H9 (cell line): Measurements from ENCODE around the gene PLEKHO1. TPM values are rescaled to one million over a fixed set of nuclear protein-coding genes. Genes with fewer than 3 reads are reported as not detected.

Experiments
- DNase-seq: peaks from one replicate; pipeline ENCODE4 v3.0.0-alpha.2; 2017
- H2AFZ ChIP-seq: one replicate; pipeline ENCODE4 v1.6.1; 2013; ENCODE audit warnings: mild to moderate bottlenecking, low read length, control low read depth, moderate library complexity
- H2AK5ac ChIP-seq: 2 replicates; pipeline ENCODE4 v1.6.1; 2013; ENCODE audit warnings: low read length, control low read depth, mixed read lengths; ENCODE audit not compliant: insufficient read length
- H2BK120ac ChIP-seq: one replicate; pipeline ENCODE4 v1.6.1; 2013; ENCODE audit warnings: low read depth, mild to moderate bottlenecking, low read length, control low read depth, inconsistent platforms; ENCODE audit not compliant: poor library complexity, severe bottlenecking
- H2BK12ac ChIP-seq: 2 replicates; pipeline ENCODE4 v1.6.1; 2013; ENCODE audit warnings: low read length, control low read depth, mixed read lengths, low read depth; ENCODE audit not compliant: insufficient read length
- H2BK15ac ChIP-seq: 2 replicates; pipeline ENCODE4 v1.6.1; 2013; ENCODE audit warnings: low read depth, low read length, control low read depth
- H2BK20ac ChIP-seq: one replicate; pipeline ENCODE4 v1.6.1; 2013; ENCODE audit warnings: low read depth, mild to moderate bottlenecking, low read length, control low read depth, inconsistent platforms; ENCODE audit not compliant: poor library complexity, severe bottlenecking
- H2BK5ac ChIP-seq: 2 replicates; pipeline ENCODE4 v1.6.1; 2013; ENCODE audit warnings: low read length, control low read depth, mixed read lengths; ENCODE audit not compliant: insufficient read length
- H3K14ac ChIP-seq: 2 replicates; pipeline ENCODE4 v1.6.1; 2013; ENCODE audit warnings: low read length, control low read depth; ENCODE audit not compliant: insufficient read depth
- H3K18ac ChIP-seq: 2 replicates; pipeline ENCODE4 v1.6.1; 2013; ENCODE audit warnings: low read depth, mild to moderate bottlenecking, mixed read lengths, low read length, control low read depth; ENCODE audit not compliant: insufficient read length
- H3K23ac ChIP-seq: 2 replicates; pipeline ENCODE4 v1.6.1; 2013; ENCODE audit warnings: low read length, control low read depth, mixed read lengths, low read depth; ENCODE audit not compliant: insufficient read length
- H3K23me2 ChIP-seq: 2 replicates; pipeline ENCODE4 v1.6.1; 2013; ENCODE audit warnings: low read depth, mild to moderate bottlenecking, mixed read lengths, low read length, control low read depth; ENCODE audit not compliant: insufficient read length, poor library complexity, severe bottlenecking
- H3K27ac ChIP-seq: 2 replicates; pipeline ENCODE4 v1.5.1; 2013; ENCODE audit warnings: low read length, control low read depth, mixed read lengths, low read depth; ENCODE audit not compliant: insufficient read length
- H3K27me3 ChIP-seq: 2 replicates; pipeline ENCODE4 v1.6.1; 2013; ENCODE audit warnings: low read length, control low read depth, inconsistent platforms; ENCODE audit not compliant: insufficient read depth
- H3K4ac ChIP-seq: 2 replicates; pipeline ENCODE4 v1.6.1; 2013; ENCODE audit warnings: low read depth, mild to moderate bottlenecking, control low read depth, inconsistent platforms, low read length, moderate library complexity
- H3K4me1 ChIP-seq: 2 replicates; pipeline ENCODE4 v1.6.1; 2013; ENCODE audit warnings: low read length, control low read depth, inconsistent platforms; ENCODE audit not compliant: insufficient read depth
- H3K4me2 ChIP-seq: 2 replicates; pipeline ENCODE4 v1.6.1; 2013; ENCODE audit warnings: low read length, control low read depth, mixed read lengths; ENCODE audit not compliant: insufficient read length, insufficient read depth
- H3K56ac ChIP-seq: 2 replicates; pipeline ENCODE4 v1.6.1; 2013; ENCODE audit warnings: low read depth, mild to moderate bottlenecking, mixed read lengths, low read length, control low read depth; ENCODE audit not compliant: insufficient read length
- H3K79me1 ChIP-seq: 2 replicates; pipeline ENCODE4 v1.6.1; 2013; ENCODE audit warnings: low read depth, mild to moderate bottlenecking, moderate library complexity, low read length, control low read depth, inconsistent platforms; ENCODE audit not compliant: insufficient read depth, poor library complexity, severe bottlenecking
- H3K79me2 ChIP-seq: 2 replicates; pipeline ENCODE4 v1.6.1; 2013; ENCODE audit warnings: low read length, control low read depth, inconsistent platforms; ENCODE audit not compliant: insufficient read depth
- H3K9ac ChIP-seq: 2 replicates; pipeline ENCODE4 v1.6.1; 2013; ENCODE audit warnings: low read length, control low read depth, mixed read lengths; ENCODE audit not compliant: insufficient read length; ENCODE audit errors: extremely low read depth
- H3K9me3 ChIP-seq: one replicate; pipeline ENCODE4 v1.6.1; 2013; ENCODE audit warnings: low read depth, low read length, inconsistent platforms; ENCODE audit not compliant: control insufficient read depth
- H3T11ph ChIP-seq: one replicate; pipeline ENCODE4 v1.6.1; 2013; ENCODE audit warnings: mild to moderate bottlenecking, low read length, control low read depth, inconsistent platforms
- H4K20me1 ChIP-seq: one replicate; pipeline ENCODE4 v1.6.1; 2013; ENCODE audit not compliant: control insufficient read depth, insufficient read length, insufficient read depth
- H4K5ac ChIP-seq: 2 replicates; pipeline ENCODE4 v1.6.1; 2013; ENCODE audit warnings: low read depth, mild to moderate bottlenecking, mixed read lengths, low read length, control low read depth; ENCODE audit not compliant: insufficient read length
- H4K8ac ChIP-seq: replicated peaks from 2 replicates; pipeline ENCODE4 v1.6.1; 2013; ENCODE audit warnings: low read length, control low read depth, mixed read lengths, low read depth; ENCODE audit not compliant: insufficient read length
- H4K91ac ChIP-seq: 2 replicates; pipeline ENCODE4 v1.6.1; 2013; ENCODE audit warnings: low read depth, mild to moderate bottlenecking, moderate library complexity, mixed read lengths, low read length, control low read depth; ENCODE audit not compliant: insufficient read length
- H3K27ac Mint-ChIP-seq, 3 experiments: 2 replicates in 2 of 3; 3 replicates in 1 of 3; pipeline ENCODE4 v1.8.0; 2020 to 2021; ENCODE audit warnings: mixed read lengths in 3 of 3, mild to moderate bottlenecking in 1 of 3, moderate library complexity in 1 of 3
- H3K27me3 Mint-ChIP-seq: 2 replicates; pipeline ENCODE4 v1.8.0; 2021; ENCODE audit warnings: low read depth, mild to moderate bottlenecking, moderate library complexity, mixed read lengths
- H3K36me3 Mint-ChIP-seq, 3 experiments: 2 replicates in 2 of 3; 3 replicates in 1 of 3; pipeline ENCODE4 v1.8.0; 2020 to 2021; ENCODE audit warnings: low read depth in 3 of 3, mixed read lengths in 3 of 3; ENCODE audit not compliant: insufficient read depth in 1 of 3
- H3K4me1 Mint-ChIP-seq, 2 experiments: 2 replicates each; pipeline ENCODE4 v1.8.0; 2020; ENCODE audit warnings: mixed read lengths in 2 of 2
- H3K4me3 Mint-ChIP-seq, 2 experiments: 2 replicates in 1 of 2; 3 replicates in 1 of 2; pipeline ENCODE4 v1.8.0; 2020 to 2021; ENCODE audit warnings: mild to moderate bottlenecking in 2 of 2, mixed read lengths in 2 of 2, moderate library complexity in 1 of 2
- H3K9me3 Mint-ChIP-seq, 2 experiments: 2 replicates in 1 of 2; 3 replicates in 1 of 2; pipeline ENCODE4 v1.8.0; 2020; ENCODE audit warnings: mild to moderate bottlenecking in 2 of 2, mixed read lengths in 2 of 2, moderate library complexity in 1 of 2
- WGBS: extraction: QIAGEN DNeasy Blood & Tissue Kit; methylation state at CpG from one replicate; pipeline ENCODE4 v1.1.7; 2013; ENCODE audit warnings: missing lambda C conversion rate, low lambda C conversion rate, mixed read lengths; ENCODE audit not compliant: insufficient read length; ENCODE audit errors: extremely low coverage; 5-methylcytosine and 5-hydroxymethylcytosine counted together
- total RNA-seq: library from RNA; stranded (reverse); gene quantifications from 2 replicates; pipeline ENCODE4 v1.2.1, GENCODE V29; 2021
- TF ChIP-seq, protein P1 (sequence below): fragments of 200-600 bp; sonication (generic); conservative IDR thresholded peaks from 3 replicates; pipeline ENCODE4 v1.8.0; 2021; ENCODE audit warnings: antibody characterized with exemption, mild to moderate bottlenecking

Gene PLEKHO1
- total RNA-seq, 1 experiment from 2014 or later = 48.1 TPM

DNA sequence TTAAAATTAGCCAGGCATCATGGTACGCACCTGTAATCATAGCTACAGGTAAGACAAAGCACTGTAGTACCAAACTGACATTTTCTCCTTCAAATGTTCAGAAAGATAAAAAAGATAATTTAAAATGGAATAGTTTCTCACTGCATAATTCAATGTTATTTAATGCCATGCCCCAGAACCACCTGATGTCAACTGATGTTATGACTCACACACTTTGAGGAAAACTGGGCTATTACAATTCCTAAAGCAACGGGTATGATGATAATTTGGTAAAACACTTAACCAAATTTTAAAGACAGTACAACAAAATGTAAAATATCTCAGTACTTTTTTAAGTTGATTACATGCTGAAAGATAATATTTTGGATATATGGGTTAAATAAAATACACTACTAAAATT, 22.9 kb upstream of the PLEKHO1 start:
- H4K5ac ChIP-seq = no peak overlapping the region
- no peak overlapping the region for H3K23ac ChIP-seq
- H3K23me2 ChIP-seq = no peaks in the 10 kb centered on the region
- no peak overlapping the region for H3T11ph ChIP-seq
- no peak overlapping the region for H2BK120ac ChIP-seq
- no peak overlapping the region for H4K91ac ChIP-seq
- no peaks in the 10 kb centered on the region; a peak in 1 of 5 replicates for H3K9me3 Mint-ChIP-seq
- H2BK20ac ChIP-seq = no peak overlapping the region
- H3K4me1 Mint-ChIP-seq = no peaks in the 10 kb centered on the region
- no peak overlapping the region for H3K27ac Mint-ChIP-seq
- no peaks in the 10 kb centered on the region for H3K27me3 ChIP-seq
- H3K4me3 Mint-ChIP-seq = no peak overlapping the region
- TF ChIP-seq, protein P1, sequence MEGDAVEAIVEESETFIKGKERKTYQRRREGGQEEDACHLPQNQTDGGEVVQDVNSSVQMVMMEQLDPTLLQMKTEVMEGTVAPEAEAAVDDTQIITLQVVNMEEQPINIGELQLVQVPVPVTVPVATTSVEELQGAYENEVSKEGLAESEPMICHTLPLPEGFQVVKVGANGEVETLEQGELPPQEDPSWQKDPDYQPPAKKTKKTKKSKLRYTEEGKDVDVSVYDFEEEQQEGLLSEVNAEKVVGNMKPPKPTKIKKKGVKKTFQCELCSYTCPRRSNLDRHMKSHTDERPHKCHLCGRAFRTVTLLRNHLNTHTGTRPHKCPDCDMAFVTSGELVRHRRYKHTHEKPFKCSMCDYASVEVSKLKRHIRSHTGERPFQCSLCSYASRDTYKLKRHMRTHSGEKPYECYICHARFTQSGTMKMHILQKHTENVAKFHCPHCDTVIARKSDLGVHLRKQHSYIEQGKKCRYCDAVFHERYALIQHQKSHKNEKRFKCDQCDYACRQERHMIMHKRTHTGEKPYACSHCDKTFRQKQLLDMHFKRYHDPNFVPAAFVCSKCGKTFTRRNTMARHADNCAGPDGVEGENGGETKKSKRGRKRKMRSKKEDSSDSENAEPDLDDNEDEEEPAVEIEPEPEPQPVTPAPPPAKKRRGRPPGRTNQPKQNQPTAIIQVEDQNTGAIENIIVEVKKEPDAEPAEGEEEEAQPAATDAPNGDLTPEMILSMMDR = no peak
- H3K56ac ChIP-seq = no peak overlapping the region
- WGBS = no CpG with 5 or more reads among the region's 2 CpGs
- no peaks in the 10 kb centered on the region for H3K9me3 ChIP-seq
- H3K27ac ChIP-seq = no peak overlapping the region
- no peak overlapping the region for H2AK5ac ChIP-seq
- H3K14ac ChIP-seq = no peak overlapping the region
- no peaks in the 10 kb centered on the region for H3K79me2 ChIP-seq
- no peak overlapping the region for H4K8ac ChIP-seq
- no peak overlapping the region for H2BK15ac ChIP-seq
- no peak overlapping the region for H2BK12ac ChIP-seq
- H3K9ac ChIP-seq = no peak overlapping the region
- no peaks in the 10 kb centered on the region for H4K20me1 ChIP-seq
- no peaks in the 10 kb centered on the region for H3K27me3 Mint-ChIP-seq
- DNase-seq = no peak
- no peaks in the 10 kb centered on the region for H3K79me1 ChIP-seq
- H3K4me2 ChIP-seq = no peak overlapping the region
- no peak overlapping the region for H3K18ac ChIP-seq
- no peak overlapping the region for H2AFZ ChIP-seq
- H3K4me1 ChIP-seq = no peaks in the 10 kb centered on the region
- H3K36me3 Mint-ChIP-seq = no peaks in the 10 kb centered on the region; a peak in 1 of 7 replicates
- H3K4ac ChIP-seq = no peak overlapping the region
- no peak overlapping the region for H2BK5ac ChIP-seq
